Adrenal gland (tissue), 12 donors: ENCODE data around the gene ALKAL2. TPM values are rescaled to one million over a fixed set of nuclear protein-coding genes. Genes with fewer than 3 reads are reported as not detected.

Experiments
- DNase-seq, 7 donors: peaks; one replicate each; pipeline ENCODE4 v3.0.0-alpha.2; 2019 to 2020
- H3K27ac ChIP-seq, 5 donors: fragments of 200-600 bp; sonication (generic) in 4 of 5; 1 replicate in 3 of 5; 2 replicates in 2 of 5; pipeline versions ENCODE4 v1.5.1 to v1.8.0; 2016 to 2020; ENCODE audit warnings: mild to moderate bottlenecking in 1 of 5
- H3K27me3 ChIP-seq: fragments of 200-600 bp; 2 replicates; pipeline ENCODE4 v1.8.0; 2021
- H3K36me3 ChIP-seq, 2 donors: fragments of 200-600 bp; replicated peaks in 1 of 2; 1 replicate in 1 of 2; 2 replicates in 1 of 2; pipeline versions ENCODE4 v1.5.1 to v1.8.0; 2018 to 2022
- H3K4me1 ChIP-seq, 2 donors: fragments of 200-600 bp; replicated peaks in 1 of 2; 1 replicate in 1 of 2; 2 replicates in 1 of 2; pipeline versions ENCODE4 v1.5.1 to v1.8.0; 2018 to 2021
- H3K4me3 ChIP-seq, 4 donors: fragments of 200-600 bp; sonication (generic) in 3 of 4; one replicate each; pipeline ENCODE4 v1.5.1; 2016 to 2018
- H3K9me3 ChIP-seq, 3 donors: fragments of 200-600 bp; sonication (generic) in 1 of 3; replicated peaks in 1 of 3; 1 replicate in 2 of 3; 2 replicates in 1 of 3; pipeline versions ENCODE4 v1.5.1 to v1.8.0; 2016 to 2021
- POLR2A ChIP-seq, 2 donors: fragments of 450-650 bp; IDR thresholded peaks; one replicate each; pipeline ENCODE4 v1.6.1; 2017; ENCODE audit warnings: antibody characterized with exemption in 2 of 2, mild to moderate bottlenecking in 2 of 2, moderate library complexity in 1 of 2
- WGBS, 4 donors: extraction: QIAGEN DNeasy Blood & Tissue Kit in 2 of 4; methylation state at CpG; one replicate each; pipeline versions ENCODE4 v1.1.5 to v1.1.7; 2013 to 2017; 5-methylcytosine and 5-hydroxymethylcytosine counted together
- intact Hi-C, 2 donors: fragments of 100-400 bp; cut with DNase I; formaldehyde crosslinking; loops; one replicate each; pipeline versions ENCODE4 v1.14.1 to v1.15.0; 2022 to 2023
- polyA plus RNA-seq, 3 donors: library from polyadenylated mRNA; stranded (reverse); fragments of 200-250 nt in 2 of 3; fragments of 350-450 nt in 1 of 3; fragmentation: Illumina TruSeq in 1 of 3; extraction: RNeasy Lipid Tissue Mini Kit (QIAGEN cat#74804) in 1 of 3; gene quantifications; one replicate each; pipeline ENCODE4 v1.2.3, GENCODE V29; 2013 to 2014
- total RNA-seq, 9 donors: library from RNA; depleted of rRNA in 4 of 9; stranded (reverse); fragments of >200 nt in 4 of 9; fragments of 120-200 nt in 1 of 9; fragmentation: NEBNext Ultra II Directional in 1 of 9; extraction: Animal tissue kit (Norgen Biotek cat#: 25700) in 1 of 9; gene quantifications; one replicate each; pipeline versions ENCODE4 v1.1.0 to v1.2.4, GENCODE V29; 2013 to 2023
- TF ChIP-seq, protein P1 (sequence below), 6 experiments: fragments of 450-650 bp in 4 of 6; fragments of 200-600 bp in 2 of 6; sonication (generic) in 1 of 6; IDR thresholded peaks; 1 replicate in 5 of 6; 2 replicates in 1 of 6; pipeline versions ENCODE4 v1.5.1 to v1.8.0; 2016 to 2021; ENCODE audit warnings: antibody characterized with exemption in 6 of 6, mild to moderate bottlenecking in 2 of 6, moderate library complexity in 1 of 6
- donor health status: healthy with polysubstance abuse.
- donor health status: Bipolar disorder and iron deficiency.
- donor health status: DM: yes; HTN: yes; CAD: no.
- donor health status: DM: no; HTN: no; CAD: no.
- donor health status: DM: no; HTN: no; CAD: no.
- donor health status: DM: yes; HTN: yes; CAD: no.

Gene ALKAL2
- total and polyA plus RNA-seq, 12 donors, result 40.3 to 316 (median 141) TPM

DNA sequence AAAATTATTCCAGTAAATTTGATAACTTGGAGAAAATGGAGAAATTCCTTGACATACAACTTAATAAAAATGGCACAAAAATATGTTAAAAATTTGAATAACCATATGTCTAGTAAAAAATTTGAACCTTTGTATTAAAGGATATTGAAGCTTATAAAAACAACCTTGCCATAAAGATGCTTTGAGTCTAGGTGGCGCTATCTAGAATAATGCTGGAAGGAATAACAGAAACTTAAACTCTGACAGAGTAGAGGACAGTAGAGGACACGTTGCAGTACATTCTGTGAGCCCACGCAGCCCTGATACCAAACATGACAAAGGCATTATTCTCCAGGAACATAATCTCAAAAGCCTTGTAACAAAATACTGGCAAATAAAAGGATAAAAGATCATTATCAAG, 44.7 kb upstream of the ALKAL2 start:
- DNase-seq, result no peak
- Histone ChIP-seq H3K9me3 (no peaks in the 10 kb centered on the region), H3K36me3 (no peaks in the 10 kb centered on the region), H3K4me1 (no peaks in the 10 kb centered on the region), H3K4me3 (no peak overlapping the region), H3K27me3 (no peaks in the 10 kb centered on the region), H3K27ac (no peak overlapping the region)
- intact Hi-C loops, result no loop called here
- WGBS, 4 donors, result 31 to 49% (median 39%) methylated on average over 3 of the region's 3 CpGs
- no peak for TF ChIP-seq POLR2A (IDR thresholded peaks at IDR 0.05)
- TF ChIP-seq, protein P1, sequence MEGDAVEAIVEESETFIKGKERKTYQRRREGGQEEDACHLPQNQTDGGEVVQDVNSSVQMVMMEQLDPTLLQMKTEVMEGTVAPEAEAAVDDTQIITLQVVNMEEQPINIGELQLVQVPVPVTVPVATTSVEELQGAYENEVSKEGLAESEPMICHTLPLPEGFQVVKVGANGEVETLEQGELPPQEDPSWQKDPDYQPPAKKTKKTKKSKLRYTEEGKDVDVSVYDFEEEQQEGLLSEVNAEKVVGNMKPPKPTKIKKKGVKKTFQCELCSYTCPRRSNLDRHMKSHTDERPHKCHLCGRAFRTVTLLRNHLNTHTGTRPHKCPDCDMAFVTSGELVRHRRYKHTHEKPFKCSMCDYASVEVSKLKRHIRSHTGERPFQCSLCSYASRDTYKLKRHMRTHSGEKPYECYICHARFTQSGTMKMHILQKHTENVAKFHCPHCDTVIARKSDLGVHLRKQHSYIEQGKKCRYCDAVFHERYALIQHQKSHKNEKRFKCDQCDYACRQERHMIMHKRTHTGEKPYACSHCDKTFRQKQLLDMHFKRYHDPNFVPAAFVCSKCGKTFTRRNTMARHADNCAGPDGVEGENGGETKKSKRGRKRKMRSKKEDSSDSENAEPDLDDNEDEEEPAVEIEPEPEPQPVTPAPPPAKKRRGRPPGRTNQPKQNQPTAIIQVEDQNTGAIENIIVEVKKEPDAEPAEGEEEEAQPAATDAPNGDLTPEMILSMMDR (IDR thresholded peaks at IDR 0.05), result no peak

GRCh38 chr2:328761-329160, 40.9 kb upstream of the ALKAL2 start:
- WGBS, 4 donors, result 78 to 94% (median 81%) methylated on average over 3 to 4 of the region's 4 CpGs
- Histone ChIP-seq H3K4me1 (no peaks in the 10 kb centered on the region), H3K9me3 (no peaks in the 10 kb centered on the region), H3K27me3 (no peaks in the 10 kb centered on the region), H3K4me3 (no peak overlapping the region), H3K36me3 (no peaks in the 10 kb centered on the region), H3K27ac (no peak overlapping the region)
- intact Hi-C loops, result no loop called here
- no peak for DNase-seq
- TF ChIP-seq POLR2A (IDR thresholded peaks at IDR 0.05), result no peak
- TF ChIP-seq, protein P1 (IDR thresholded peaks at IDR 0.05), result no peak

GRCh38 chr2:323035-323434, 35.1 kb upstream of the ALKAL2 start:
- intact Hi-C loops, result no loop called here
- DNase-seq, result no peak
- TF ChIP-seq, protein P1 (IDR thresholded peaks at IDR 0.05), result no peak
- TF ChIP-seq POLR2A (IDR thresholded peaks at IDR 0.05), result no peak
- Histone ChIP-seq H3K27me3 (no peaks in the 10 kb centered on the region), H3K27ac (no peak overlapping the region), H3K4me3 (no peak overlapping the region), H3K4me1 (no peaks in the 10 kb centered on the region), H3K9me3 (no peaks in the 10 kb centered on the region), H3K36me3 (no peaks in the 10 kb centered on the region)
- WGBS, 4 donors, result 67 to 74% (median 71%) methylated on average over 9 of the region's 9 CpGs

GRCh38 chr2:322326-322725, 34.4 kb upstream of the ALKAL2 start:
- no peaks in the 10 kb centered on the region for H3K9me3 ChIP-seq
- H3K27ac ChIP-seq, result no peak overlapping the region
- no peaks in the 10 kb centered on the region for H3K36me3 ChIP-seq
- no peaks in the 10 kb centered on the region for H3K4me1 ChIP-seq
- 78 to 83% (median 82%) methylated on average over 10 of the region's 10 CpGs for whole genome bisulfite sequencing, 4 donors
- no peaks in the 10 kb centered on the region for H3K27me3 ChIP-seq
- DNase-seq, result no peak
- TF ChIP-seq, protein P1 (IDR thresholded peaks at IDR 0.05), result no peak
- TF ChIP-seq POLR2A (IDR thresholded peaks at IDR 0.05), result no peak
- H3K4me3 ChIP-seq, result no peak overlapping the region
- intact Hi-C loops, result no loop called here
